Measurements from ENCODE around the gene RPP14.

DNA sequence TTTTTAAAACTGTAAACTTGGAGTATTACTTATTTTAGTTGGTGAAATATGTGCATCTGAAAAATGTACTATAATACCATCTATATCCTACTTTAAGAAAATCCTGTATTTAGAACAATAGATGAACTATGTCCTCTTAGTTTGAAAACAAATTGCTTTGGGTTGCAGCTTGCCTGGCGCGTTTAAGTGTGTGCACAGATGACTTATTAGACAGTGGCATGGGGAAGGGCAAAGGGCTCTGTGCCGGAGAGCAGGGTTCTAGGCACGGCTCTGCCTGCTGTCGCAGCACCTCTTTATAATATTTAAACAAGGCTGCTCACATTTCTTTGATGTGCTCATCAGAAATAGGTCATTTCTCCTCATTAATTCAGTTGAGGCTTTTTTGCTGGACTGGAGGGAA is 36.6 kb downstream of the RPP14 start:
- TF ChIP-seq, protein P1, sequence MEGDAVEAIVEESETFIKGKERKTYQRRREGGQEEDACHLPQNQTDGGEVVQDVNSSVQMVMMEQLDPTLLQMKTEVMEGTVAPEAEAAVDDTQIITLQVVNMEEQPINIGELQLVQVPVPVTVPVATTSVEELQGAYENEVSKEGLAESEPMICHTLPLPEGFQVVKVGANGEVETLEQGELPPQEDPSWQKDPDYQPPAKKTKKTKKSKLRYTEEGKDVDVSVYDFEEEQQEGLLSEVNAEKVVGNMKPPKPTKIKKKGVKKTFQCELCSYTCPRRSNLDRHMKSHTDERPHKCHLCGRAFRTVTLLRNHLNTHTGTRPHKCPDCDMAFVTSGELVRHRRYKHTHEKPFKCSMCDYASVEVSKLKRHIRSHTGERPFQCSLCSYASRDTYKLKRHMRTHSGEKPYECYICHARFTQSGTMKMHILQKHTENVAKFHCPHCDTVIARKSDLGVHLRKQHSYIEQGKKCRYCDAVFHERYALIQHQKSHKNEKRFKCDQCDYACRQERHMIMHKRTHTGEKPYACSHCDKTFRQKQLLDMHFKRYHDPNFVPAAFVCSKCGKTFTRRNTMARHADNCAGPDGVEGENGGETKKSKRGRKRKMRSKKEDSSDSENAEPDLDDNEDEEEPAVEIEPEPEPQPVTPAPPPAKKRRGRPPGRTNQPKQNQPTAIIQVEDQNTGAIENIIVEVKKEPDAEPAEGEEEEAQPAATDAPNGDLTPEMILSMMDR (IDR thresholded peaks at IDR 0.05; ENCODE audit: low read length): no peak
- TF ChIP-seq EZH2 (optimal IDR thresholded peaks at IDR 0.05; ENCODE audit: low read depth, low read length): no peak
